ENCODE data around the gene DCN. TPM values are rescaled to one million over a fixed set of nuclear protein-coding genes. Genes with fewer than 3 reads are reported as not detected.
"Not testable (repeated sequence)": the region's sequence is repeated elsewhere in the genome, so short reads cannot be mapped to it uniquely, and the experiment has no call there.

Gene DCN
- 129 and 159 TPM in 2 replicates for total RNA-seq (2014; rRNA removed; shearing (Covaris generic); ENCODE audit: low replicate concordance)

DNA sequence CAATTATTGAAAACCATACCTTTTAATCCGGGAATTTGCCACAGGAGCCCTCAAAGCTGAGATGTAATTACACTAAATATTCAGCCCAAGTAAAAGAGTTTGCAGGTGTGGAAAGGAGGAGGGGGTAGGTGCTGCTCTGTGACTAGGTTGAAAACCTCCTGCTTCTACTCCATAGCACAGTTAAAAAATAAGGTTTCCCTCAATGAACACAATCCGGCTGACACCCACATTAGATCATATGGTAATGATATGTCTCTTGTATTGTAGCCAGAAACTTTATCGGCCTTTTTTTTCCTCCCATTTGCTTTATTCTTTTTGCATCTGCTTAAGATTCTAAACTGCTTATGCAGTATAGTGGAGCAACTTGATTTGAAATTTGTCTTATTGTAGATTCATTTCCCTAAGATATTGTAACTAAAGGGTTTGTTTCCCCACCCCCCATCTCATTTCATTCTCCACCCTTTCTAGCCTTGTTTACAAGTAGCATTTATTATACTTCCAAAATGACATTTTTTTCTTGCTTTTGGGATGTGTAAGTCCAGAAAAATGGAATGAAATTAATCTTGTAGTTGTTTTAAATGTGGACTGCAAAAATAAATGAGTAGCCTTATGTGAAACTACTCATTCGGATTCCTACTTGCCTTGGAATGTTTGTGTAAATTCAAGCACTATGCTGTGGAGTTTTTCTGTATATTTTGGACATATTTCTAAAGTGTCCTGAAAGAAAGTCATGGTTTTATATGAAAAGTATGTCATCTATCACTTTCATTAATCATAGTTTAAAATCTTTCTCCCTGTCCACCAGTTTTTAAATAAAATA lies at the start of gene DCN:
Gene DCN, minus strand, starts transcription at position 182 of the 820 bp plus-strand sequence. CDS start 4,265 bp downstream, outside the sequence.
- peak within 1 kb of the TSS; percentile 47 for H3K4me3 ChIP-seq
- H3K9me3 ChIP-seq = no peaks in the 10 kb centered on the region
- H3K36me3 ChIP-seq = no peaks in the 10 kb centered on the region; the same call in 1 of the 2 replicates
- no peak for DNase-seq
- H3K27me3 ChIP-seq = no peaks in the 10 kb centered on the region

DNA sequence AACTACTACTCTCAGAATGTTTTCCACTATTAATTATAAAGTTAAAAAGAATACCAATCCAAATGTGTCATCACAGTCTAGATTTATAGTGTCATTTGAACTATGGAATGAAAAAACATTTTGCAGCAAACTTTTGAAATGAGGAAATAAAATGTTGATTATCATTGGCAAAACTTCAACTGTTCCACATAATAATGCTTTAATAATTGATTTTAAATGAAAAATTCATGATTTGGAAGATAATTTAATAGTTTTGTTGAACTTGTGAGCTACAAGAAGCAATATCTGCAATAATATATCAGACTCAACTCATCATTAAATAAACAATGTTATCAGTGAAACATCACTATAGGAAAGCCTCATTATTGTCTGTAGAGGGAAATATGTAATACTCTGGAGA lies 48.2 kb upstream of the DCN start:
- no peak for DNase-seq
- no peaks in the 10 kb centered on the region for H3K36me3 ChIP-seq
- no peaks in the 10 kb centered on the region for H3K9me3 ChIP-seq
- H3K27me3 ChIP-seq = no peaks in the 10 kb centered on the region
- no peak overlapping the region for H3K4me3 ChIP-seq

GRCh38 chr12:91226951-91227350 lies 44.3 kb upstream of the DCN start:
- DNase-seq = no peak
- Histone ChIP-seq H3K9me3 (no peaks in the 10 kb centered on the region; the same call in 1 of the 2 replicates), H3K27me3 (no peaks in the 10 kb centered on the region), H3K4me3 (no peak overlapping the region), H3K36me3 (no peaks in the 10 kb centered on the region)

GRCh38 chr12:91225316-91225715 lies 42.7 kb upstream of the DCN start:
- no peak for DNase-seq
- no peaks in the 10 kb centered on the region for H3K27me3 ChIP-seq

GRCh38 chr12:91224401-91224800 lies 41.8 kb upstream of the DCN start:
- no peaks in the 10 kb centered on the region for H3K36me3 ChIP-seq
- H3K27me3 ChIP-seq = no peaks in the 10 kb centered on the region
- H3K9me3 ChIP-seq = no peaks in the 10 kb centered on the region; the same call in 1 of the 2 replicates
- no peak for DNase-seq
- H3K4me3 ChIP-seq = no peak overlapping the region

More at GRCh38 chr12:91225316-91225715, 42.7 kb upstream of the DCN start:
- H3K36me3 ChIP-seq = no peaks in the 10 kb centered on the region
- H3K9me3 ChIP-seq = no peaks in the 10 kb centered on the region; the same call in 1 of the 2 replicates
- no peak overlapping the region for H3K4me3 ChIP-seq

GRCh38 chr12:91222746-91223145 lies 40.1 kb upstream of the DCN start:
- Histone ChIP-seq H3K36me3 (no peaks in the 10 kb centered on the region), H3K27me3 (no peaks in the 10 kb centered on the region), H3K4me3 (no peak overlapping the region), H3K9me3 (no peaks in the 10 kb centered on the region; the same call in 1 of the 2 replicates)
- DNase-seq = no peak

- H3K9me3 ChIP-seq = no peaks in the 10 kb centered on the region; the same call in 1 of the 2 replicates
- H3K36me3 ChIP-seq = no peaks in the 10 kb centered on the region
- no peak overlapping the region for H3K4me3 ChIP-seq
- no peaks in the 10 kb centered on the region for H3K27me3 ChIP-seq
- no peak for DNase-seq
These were observed 37.3 kb upstream of the DCN start for GRCh38 chr12:91219919-91220318.

- DNase-seq = no peak
These were observed 36.9 kb upstream of the DCN start for GRCh38 chr12:91219511-91219910.

GRCh38 chr12:91216871-91217270 lies 34.3 kb upstream of the DCN start:
- DNase-seq = no peak
- Histone ChIP-seq H3K36me3 (no peaks in the 10 kb centered on the region), H3K9me3 (no peaks in the 10 kb centered on the region), H3K27me3 (no peaks in the 10 kb centered on the region), H3K4me3 (no peak overlapping the region)

More at GRCh38 chr12:91219511-91219910, 36.9 kb upstream of the DCN start:
- no peaks in the 10 kb centered on the region for H3K27me3 ChIP-seq
- H3K4me3 ChIP-seq = no peak overlapping the region
- no peaks in the 10 kb centered on the region; the same call in 1 of the 2 replicates for H3K9me3 ChIP-seq
- H3K36me3 ChIP-seq = no peaks in the 10 kb centered on the region

- Histone ChIP-seq H3K36me3 (no peaks in the 10 kb centered on the region), H3K27me3 (no peaks in the 10 kb centered on the region), H3K9me3 (no peaks in the 10 kb centered on the region), H3K4me3 (no peak overlapping the region)
- DNase-seq = no peak
These were observed 33.4 kb upstream of the DCN start for GRCh38 chr12:91215940-91216454.

DNA sequence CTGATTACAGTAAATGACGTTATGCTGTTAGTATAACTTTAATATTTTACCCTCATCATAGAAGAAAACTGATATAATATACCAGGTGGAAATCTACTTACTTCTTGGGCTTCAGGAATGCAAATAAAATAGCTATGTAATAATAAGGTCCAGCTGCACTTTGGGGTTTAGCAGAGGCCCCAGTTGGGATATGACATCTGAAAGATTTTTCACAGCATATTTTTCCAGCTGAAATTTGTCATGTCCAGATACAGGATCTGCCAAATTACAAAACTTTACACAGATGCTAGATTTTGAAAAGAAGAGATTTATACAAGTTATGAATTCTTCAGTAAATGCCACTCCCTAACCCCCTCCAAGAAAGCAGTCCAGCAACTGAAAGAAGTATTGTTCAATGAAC lies 29.2 kb upstream of the DCN start:
- no peak for DNase-seq
- H3K4me3 ChIP-seq = no peak overlapping the region
- H3K27me3 ChIP-seq = no peaks in the 10 kb centered on the region
- no peaks in the 10 kb centered on the region for H3K36me3 ChIP-seq
- H3K9me3 ChIP-seq = no peaks in the 10 kb centered on the region

DNA sequence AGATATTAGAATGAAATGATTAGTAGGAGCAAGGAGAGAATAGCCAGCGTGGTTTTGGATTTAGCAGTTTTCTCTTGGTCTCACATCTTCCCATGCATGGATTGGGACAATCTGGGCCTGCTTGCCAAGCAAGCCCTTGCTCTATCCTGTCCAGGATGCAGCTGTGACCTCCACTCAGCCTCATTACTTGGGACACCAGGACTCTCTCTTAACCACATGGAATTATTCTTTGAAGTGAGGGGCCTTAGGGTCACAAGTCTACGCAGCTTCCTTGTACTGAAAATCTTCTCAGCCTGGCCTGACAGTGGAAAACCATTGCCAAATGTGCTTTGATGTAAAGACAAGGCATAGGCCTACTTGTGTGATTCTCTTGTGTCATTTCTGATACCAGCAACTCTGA lies 28.0 kb upstream of the DCN start:
- Histone ChIP-seq H3K4me3 (no peak overlapping the region), H3K9me3 (no peaks in the 10 kb centered on the region), H3K36me3 (no peaks in the 10 kb centered on the region), H3K27me3 (no peaks in the 10 kb centered on the region)
- DNase-seq = no peak

- Histone ChIP-seq H3K36me3 (no peaks in the 10 kb centered on the region), H3K27me3 (no peaks in the 10 kb centered on the region), H3K4me3 (no peak overlapping the region), H3K9me3 (no peaks in the 10 kb centered on the region)
- no peak for DNase-seq
These were observed 27.5 kb upstream of the DCN start for GRCh38 chr12:91210144-91210543.

- DNase-seq = not testable (repeated sequence)
These were observed 24.7 kb upstream of the DCN start for GRCh38 chr12:91207301-91207700.

DNA sequence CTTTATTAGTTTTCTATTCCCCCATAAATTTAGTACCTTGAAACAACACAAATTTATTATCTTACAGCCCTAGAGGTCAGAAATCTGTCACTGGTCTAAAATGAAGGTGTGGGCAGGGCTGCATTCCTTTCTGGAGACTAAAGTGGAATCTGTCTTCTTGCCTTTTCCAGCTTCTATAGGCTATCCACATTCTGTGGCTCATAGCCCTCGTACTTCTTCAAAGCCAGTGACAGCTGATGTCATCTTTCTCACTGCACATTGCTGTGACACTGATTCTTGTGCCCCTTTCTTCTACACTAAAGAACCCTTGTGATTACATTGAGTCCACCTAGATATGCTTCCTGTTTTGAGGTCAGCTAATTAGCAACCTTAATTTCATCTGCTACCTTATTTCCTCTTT lies 23.2 kb upstream of the DCN start:
- Histone ChIP-seq H3K4me3 (no peak overlapping the region), H3K36me3 (no peaks in the 10 kb centered on the region), H3K9me3 (no peaks in the 10 kb centered on the region), H3K27me3 (no peaks in the 10 kb centered on the region)
- DNase-seq = no peak

More at GRCh38 chr12:91207301-91207700, 24.7 kb upstream of the DCN start:
- H3K27me3 ChIP-seq, H3K9me3 ChIP-seq, H3K4me3 ChIP-seq, H3K36me3 ChIP-seq: not testable (repeated sequence)

- H3K4me3 ChIP-seq = no peak overlapping the region
- H3K27me3 ChIP-seq = no peaks in the 10 kb centered on the region
- no peak for DNase-seq
- H3K9me3 ChIP-seq = no peaks in the 10 kb centered on the region
- no peaks in the 10 kb centered on the region for H3K36me3 ChIP-seq
These were observed 21.8 kb upstream of the DCN start for GRCh38 chr12:91204421-91204820.

- Histone ChIP-seq H3K36me3 (no peaks in the 10 kb centered on the region), H3K9me3 (no peaks in the 10 kb centered on the region), H3K27me3 (no peaks in the 10 kb centered on the region), H3K4me3 (no peak overlapping the region)
- DNase-seq = no peak
These were observed 21.0 kb upstream of the DCN start for GRCh38 chr12:91203610-91204009.

DNA sequence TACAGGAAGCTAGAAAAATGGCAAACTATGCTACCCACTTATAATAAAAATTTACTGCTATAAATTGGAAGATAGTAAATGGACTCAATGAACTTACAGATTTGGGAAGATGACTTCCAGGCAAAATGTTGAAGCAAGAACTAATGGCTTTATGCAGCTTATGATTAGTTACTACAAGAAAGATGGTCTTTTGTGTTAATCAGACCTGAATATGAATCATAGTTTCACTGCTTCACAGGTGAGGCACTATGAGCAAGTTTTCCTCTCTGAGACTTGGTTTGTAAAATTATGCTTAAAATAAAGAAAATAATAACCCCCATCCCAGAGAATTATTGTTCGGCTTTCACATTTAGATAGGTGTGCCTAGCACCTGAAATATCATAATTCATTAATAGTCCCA lies 19.8 kb upstream of the DCN start:
- H3K4me3 ChIP-seq = no peak overlapping the region
- DNase-seq = no peak
- H3K9me3 ChIP-seq = no peaks in the 10 kb centered on the region
- no peaks in the 10 kb centered on the region for H3K36me3 ChIP-seq
- H3K27me3 ChIP-seq = no peaks in the 10 kb centered on the region
